ENCODE measurements around the gene RNASEH2B.

Gene RNASEH2B

GRCh38 chr13:50908371-50908770 lies 1.2 kb upstream of the RNASEH2B start:
- no peak for DNase-seq

- no peak for DNase-seq
Measured at GRCh38 chr13:50910485-50910805, 854 bp downstream of the RNASEH2B start.

GRCh38 chr13:50911081-50911631 lies 1.6 kb downstream of the RNASEH2B start:
- DNase-seq, result no peak

- peak; percentile 95 for DNase-seq
Measured at GRCh38 chr13:50911937-50912795, 2.6 kb downstream of the RNASEH2B start.

GRCh38 chr13:50912851-50913250 lies 3.3 kb downstream of the RNASEH2B start:
- no peak for DNase-seq

- DNase-seq, result no peak
Measured at GRCh38 chr13:50914176-50914700, 4.6 kb downstream of the RNASEH2B start.

- no peak for DNase-seq
Measured at GRCh38 chr13:50914848-50915247, 5.3 kb downstream of the RNASEH2B start.

GRCh38 chr13:50915565-50915964 lies 6.0 kb downstream of the RNASEH2B start:
- peak; percentile 34 for DNase-seq

GRCh38 chr13:50916701-50917184 lies 7.2 kb downstream of the RNASEH2B start:
- DNase-seq, result no peak

GRCh38 chr13:50917572-50917971 lies 8.0 kb downstream of the RNASEH2B start:
- DNase-seq, result no peak

GRCh38 chr13:50918567-50918966 lies 9.0 kb downstream of the RNASEH2B start:
- no peak for DNase-seq

GRCh38 chr13:50919277-50919676 lies 9.7 kb downstream of the RNASEH2B start:
- DNase-seq, result no peak

GRCh38 chr13:50921706-50922105 lies 12.1 kb downstream of the RNASEH2B start:
- no peak for DNase-seq

GRCh38 chr13:50923272-50923671 lies 13.7 kb downstream of the RNASEH2B start:
- DNase-seq, result no peak

GRCh38 chr13:50924025-50924424 lies 14.4 kb downstream of the RNASEH2B start:
- no peak for DNase-seq

GRCh38 chr13:50927701-50928100 lies 18.1 kb downstream of the RNASEH2B start:
- DNase-seq, result no peak

GRCh38 chr13:50928102-50928501 lies 18.5 kb downstream of the RNASEH2B start:
- DNase-seq, result no peak

GRCh38 chr13:50928659-50929462 lies 19.3 kb downstream of the RNASEH2B start:
- DNase-seq, result no peak

GRCh38 chr13:50932091-50932490 lies 22.5 kb downstream of the RNASEH2B start:
- DNase-seq, result no peak

- no peak for DNase-seq
Measured at GRCh38 chr13:50934735-50935435, 25.3 kb downstream of the RNASEH2B start.

- no peak for DNase-seq
Measured at GRCh38 chr13:50936679-50937078, 27.1 kb downstream of the RNASEH2B start.

GRCh38 chr13:50940509-50940908 lies 30.9 kb downstream of the RNASEH2B start:
- no peak for DNase-seq

GRCh38 chr13:50941146-50941545 lies 31.6 kb downstream of the RNASEH2B start:
- no peak for DNase-seq
